Activated naive CD8-positive, alpha-beta T cell treated with anti-CD3 and anti-CD28 coated beads, Interleukin-2, amount 50 U/mL, for 24 hours (primary cell): ENCODE results near the gene ARHGAP42.
"Not testable (repeated sequence)": the region's sequence is repeated elsewhere in the genome, so short reads cannot be mapped to it uniquely, and the experiment has no call there.

Source experiments
- ATAC-seq: fragments of 150-1000 bp; cut with Tn5 transposase; one replicate; pipeline ENCODE4 v1.10.0; 2021
- DNase-seq: peaks from one replicate; pipeline ENCODE4 v3.0.0; 2021
- H3K27ac Mint-ChIP-seq: one replicate; pipeline ENCODE4 v1.8.0; 2021; ENCODE audit warnings: mild to moderate bottlenecking, mixed read lengths
- H3K27me3 Mint-ChIP-seq: one replicate; pipeline ENCODE4 v1.8.0; 2021; ENCODE audit warnings: mixed read lengths
- H3K36me3 Mint-ChIP-seq: one replicate; pipeline ENCODE4 v1.8.0; 2021; ENCODE audit warnings: low read depth, mixed read lengths
- H3K4me1 Mint-ChIP-seq: one replicate; pipeline ENCODE4 v1.8.0; 2021; ENCODE audit warnings: mixed read lengths
- H3K4me3 Mint-ChIP-seq: one replicate; pipeline ENCODE4 v1.8.0; 2021; ENCODE audit warnings: mild to moderate bottlenecking, moderate library complexity, mixed read lengths
- H3K9me3 Mint-ChIP-seq: one replicate; pipeline ENCODE4 v1.8.0; 2021; ENCODE audit warnings: mixed read lengths

ARHGAP42 gene

DNA sequence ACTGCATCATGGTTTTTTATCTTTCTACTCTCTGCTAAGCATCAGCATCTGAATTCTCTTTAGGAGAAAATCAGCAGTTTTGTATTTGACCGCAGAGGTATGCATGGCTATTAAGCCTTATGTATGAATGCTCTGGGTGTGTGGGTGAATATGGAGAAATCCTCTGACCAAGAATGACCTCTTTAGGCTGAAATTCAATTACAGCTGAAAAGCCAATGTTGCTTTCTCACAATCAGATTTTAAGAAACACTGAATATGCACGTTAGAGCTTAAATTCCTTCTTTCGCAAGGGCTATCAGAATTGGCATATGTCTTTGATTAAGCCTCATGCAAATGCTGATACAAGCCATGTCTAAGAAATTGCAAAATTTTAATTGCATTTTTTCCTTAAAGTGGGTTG, 43.2 kb downstream of the ARHGAP42 start:
- H3K27ac Mint-ChIP-seq, result no peak overlapping the region
- H3K27me3 Mint-ChIP-seq, result peaks cover 2% of the 10 kb centered on the region
- no peaks in the 10 kb centered on the region for H3K9me3 Mint-ChIP-seq
- no peaks in the 10 kb centered on the region for H3K36me3 Mint-ChIP-seq
- H3K4me1 Mint-ChIP-seq, result no peaks in the 10 kb centered on the region
- no peak for DNase-seq
- ATAC-seq, result no peak
- H3K4me3 Mint-ChIP-seq, result no peak overlapping the region

DNA sequence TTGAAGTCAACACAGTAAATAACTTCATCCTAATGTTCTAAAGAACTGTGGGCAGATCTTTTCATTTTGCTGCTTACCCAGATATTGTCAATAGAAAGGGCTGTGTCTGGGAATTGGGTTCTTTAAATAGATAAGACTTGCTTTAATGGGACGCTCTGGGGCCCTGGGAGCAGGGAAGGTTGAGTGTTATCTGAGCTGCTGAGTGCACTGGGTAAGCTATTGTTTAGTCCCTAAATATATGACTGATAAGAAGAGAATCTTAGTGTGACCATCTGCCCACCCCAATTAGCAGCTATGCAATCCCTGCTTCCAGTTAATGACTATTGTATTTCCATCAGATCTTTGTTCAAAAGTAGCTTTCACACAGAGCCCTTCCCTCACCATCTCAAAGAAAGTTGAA, 44.4 kb downstream of the ARHGAP42 start:
- no peak for ATAC-seq
- Mint-ChIP-seq H3K36me3 (no peaks in the 10 kb centered on the region), H3K9me3 (no peaks in the 10 kb centered on the region), H3K27ac (no peak overlapping the region), H3K4me1 (no peaks in the 10 kb centered on the region), H3K4me3 (no peak overlapping the region), H3K27me3 (no peaks in the 10 kb centered on the region)
- no peak for DNase-seq

DNA sequence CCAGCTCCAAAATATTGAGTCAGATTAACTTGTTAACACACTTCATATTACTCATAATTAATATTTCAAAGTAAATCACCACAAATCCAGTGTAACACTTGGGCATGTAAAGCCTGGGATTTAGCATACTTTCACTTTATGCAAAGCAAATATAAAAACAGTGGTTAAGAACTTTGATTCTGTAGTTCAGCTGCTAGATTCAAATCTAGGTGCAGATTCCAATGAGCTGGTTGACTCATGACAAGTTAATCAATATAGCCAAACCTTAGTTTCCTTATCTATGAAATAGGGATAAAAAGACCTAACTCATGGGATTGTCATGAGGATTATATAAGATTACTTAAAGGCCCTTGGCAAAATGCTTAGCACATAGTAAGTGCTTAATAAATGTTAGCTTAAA, 45.9 kb downstream of the ARHGAP42 start:
- Mint-ChIP-seq H3K9me3 (no peaks in the 10 kb centered on the region), H3K4me3 (no peak overlapping the region), H3K27me3 (no peaks in the 10 kb centered on the region), H3K36me3 (no peaks in the 10 kb centered on the region), H3K27ac (no peak overlapping the region), H3K4me1 (no peaks in the 10 kb centered on the region)
- ATAC-seq, result no peak
- DNase-seq, result no peak

DNA sequence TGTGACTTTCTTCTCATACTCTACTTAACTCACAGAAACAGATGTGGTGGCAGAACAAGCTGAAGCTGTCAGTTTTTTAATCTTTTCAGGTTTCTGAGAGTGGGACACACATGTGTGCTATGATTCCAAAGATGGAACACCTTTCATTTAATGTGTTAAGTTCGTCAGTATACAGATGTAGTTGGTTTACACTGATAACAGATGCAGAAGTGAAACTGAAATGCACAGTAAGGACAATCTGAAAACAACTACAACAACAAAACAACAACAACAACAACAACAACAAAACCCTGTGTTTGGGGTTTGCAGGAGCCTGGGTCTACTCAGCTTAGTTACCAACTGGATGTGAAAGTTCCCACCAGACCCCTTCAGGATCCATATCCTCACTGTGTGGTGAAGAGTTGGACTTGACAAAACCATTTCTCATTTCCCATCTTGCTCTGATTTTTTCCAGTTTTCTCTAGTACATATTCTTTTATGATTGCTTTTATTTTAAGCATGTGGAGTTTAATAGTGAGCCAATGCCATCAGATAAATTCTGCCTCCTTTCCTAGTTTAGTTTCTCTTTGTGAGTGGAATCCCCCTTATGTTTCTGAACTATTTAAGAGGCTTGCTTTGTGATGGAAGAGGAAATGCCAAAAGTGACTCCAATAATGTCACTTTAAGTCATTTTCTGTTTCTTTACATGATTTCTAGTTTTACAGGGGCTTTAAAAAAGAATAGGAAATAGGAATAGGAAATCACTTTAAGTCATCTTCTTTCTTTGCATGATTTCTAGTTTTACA, 47.8 kb downstream of the ARHGAP42 start:
- H3K4me1 Mint-ChIP-seq, result no peaks in the 10 kb centered on the region
- DNase-seq (no peak), ATAC-seq (no peak)
- H3K4me3 Mint-ChIP-seq, result no peak overlapping the region
- H3K27me3 Mint-ChIP-seq, result no peaks in the 10 kb centered on the region
- H3K27ac Mint-ChIP-seq, result no peak overlapping the region
- no peaks in the 10 kb centered on the region for H3K9me3 Mint-ChIP-seq
- no peaks in the 10 kb centered on the region for H3K36me3 Mint-ChIP-seq

DNA sequence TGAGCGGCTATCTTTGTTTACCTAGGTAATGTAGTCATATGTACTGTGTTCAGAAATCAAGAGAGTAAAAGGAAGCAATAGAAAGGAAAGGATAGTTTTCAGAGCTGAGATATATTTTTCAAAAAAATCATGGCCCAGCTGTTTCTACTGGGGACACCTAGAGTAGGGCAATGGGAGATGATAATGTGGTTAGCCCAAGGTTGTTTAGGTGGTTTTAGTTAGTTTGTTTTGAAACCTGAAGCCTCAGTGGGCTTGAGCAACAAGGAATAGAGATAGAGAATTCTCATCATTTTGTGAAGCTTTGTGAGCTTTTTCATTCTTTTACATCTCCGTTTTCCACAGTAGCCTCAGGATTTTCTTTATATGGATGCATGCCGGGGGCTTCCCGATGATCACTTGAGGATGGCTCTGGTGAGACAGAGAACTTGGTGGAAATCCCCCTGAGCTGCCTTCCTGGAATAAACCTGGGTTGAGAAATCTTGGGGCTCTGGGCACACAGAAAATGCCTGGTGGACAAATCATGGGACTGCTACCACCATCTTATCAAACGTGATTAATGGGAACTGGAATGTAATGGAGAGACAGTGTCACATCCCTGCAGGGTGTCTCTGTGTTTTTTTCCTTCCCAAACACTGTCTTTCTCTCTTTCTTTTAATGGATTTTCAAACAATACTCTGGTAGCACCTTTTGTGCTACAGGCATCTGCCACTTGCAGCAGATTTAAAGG, 49.0 kb downstream of the ARHGAP42 start:
- Mint-ChIP-seq H3K4me1 (no peaks in the 10 kb centered on the region), H3K36me3 (no peaks in the 10 kb centered on the region), H3K27ac (no peak overlapping the region), H3K9me3 (no peaks in the 10 kb centered on the region), H3K27me3 (no peaks in the 10 kb centered on the region), H3K4me3 (no peak overlapping the region)
- no peak for ATAC-seq
- no peak for DNase-seq

DNA sequence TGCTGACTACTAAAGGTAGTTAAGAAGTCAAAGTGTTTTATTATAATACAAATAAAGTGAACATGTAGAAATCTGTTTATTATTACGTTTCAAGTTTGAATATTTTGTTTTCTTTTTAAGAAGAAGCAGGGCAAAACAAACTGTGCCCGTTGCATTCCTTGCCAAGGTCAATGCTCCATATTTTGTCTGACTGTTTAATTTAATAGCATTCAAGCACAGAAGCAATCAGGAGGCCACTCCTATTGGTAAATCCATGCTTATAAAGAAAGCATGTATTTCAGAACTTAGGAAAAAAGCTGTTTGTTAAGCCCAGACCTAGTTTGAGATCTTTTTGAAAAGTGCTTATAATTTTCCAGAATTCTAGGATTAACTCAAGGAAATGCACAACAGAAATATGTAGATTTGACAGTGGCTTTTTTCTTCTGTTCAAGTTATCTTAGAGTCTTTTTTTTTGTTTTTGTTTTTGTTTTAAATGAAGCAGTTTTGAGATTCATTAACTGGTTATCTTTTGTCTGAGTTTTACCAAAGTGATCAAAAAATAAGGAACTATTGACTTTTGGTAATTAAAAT, 51.7 kb downstream of the ARHGAP42 start:
- peaks cover 3% of the 10 kb centered on the region for H3K4me1 Mint-ChIP-seq
- no peaks in the 10 kb centered on the region for H3K36me3 Mint-ChIP-seq
- H3K27me3 Mint-ChIP-seq, result no peaks in the 10 kb centered on the region
- no peak overlapping the region for H3K27ac Mint-ChIP-seq
- H3K4me3 Mint-ChIP-seq, result no peak overlapping the region
- no peaks in the 10 kb centered on the region for H3K9me3 Mint-ChIP-seq
- ATAC-seq (no peak), DNase-seq (no peak)

DNA sequence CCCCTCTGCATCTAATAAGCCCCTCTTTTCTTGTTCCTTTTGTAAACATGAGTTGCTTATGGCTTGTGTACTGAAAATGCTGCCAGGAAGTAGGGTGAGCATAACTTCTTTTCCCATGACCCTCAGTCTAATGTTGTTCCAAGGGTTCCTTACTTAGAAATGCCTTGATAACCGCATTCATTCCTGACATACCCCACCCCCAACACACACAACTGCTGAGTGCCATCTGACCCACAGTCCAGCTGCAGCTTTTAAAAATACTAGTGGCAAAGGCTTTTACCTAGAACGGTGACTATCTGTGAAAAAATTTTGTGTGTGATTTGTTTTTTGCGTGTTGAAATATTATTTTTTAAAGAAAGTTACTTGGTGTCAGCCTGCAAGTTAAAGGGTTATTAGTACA, 52.6 kb downstream of the ARHGAP42 start:
- no peak for ATAC-seq
- Mint-ChIP-seq H3K27ac (no peak overlapping the region), H3K4me1 (peaks cover 3% of the 10 kb centered on the region), H3K27me3 (no peaks in the 10 kb centered on the region), H3K4me3 (no peak overlapping the region), H3K9me3 (no peaks in the 10 kb centered on the region), H3K36me3 (no peaks in the 10 kb centered on the region)
- DNase-seq, result no peak

DNA sequence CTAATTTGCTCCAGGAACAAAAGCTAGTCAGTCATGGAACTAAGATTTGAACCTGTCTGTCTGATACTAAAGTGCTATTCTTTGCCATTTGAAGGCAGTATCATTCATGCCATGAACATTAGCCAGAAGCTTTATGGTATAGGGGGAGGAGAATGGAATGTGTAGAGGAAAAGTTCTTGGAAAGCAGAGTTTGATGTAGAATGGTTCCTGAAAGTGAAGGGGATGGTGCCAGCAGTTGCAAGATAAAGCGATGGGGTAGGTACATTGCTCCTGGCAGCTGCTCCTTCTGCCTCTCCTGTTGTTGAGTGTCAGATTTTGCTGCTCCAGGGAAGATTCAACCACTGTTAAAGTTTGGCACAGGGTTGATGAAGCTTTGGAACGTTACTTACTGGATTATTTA, 53.4 kb downstream of the ARHGAP42 start:
- Mint-ChIP-seq H3K27me3 (no peaks in the 10 kb centered on the region), H3K4me1 (peaks cover 3% of the 10 kb centered on the region), H3K4me3 (no peak overlapping the region), H3K27ac (no peak overlapping the region), H3K9me3 (no peaks in the 10 kb centered on the region), H3K36me3 (no peaks in the 10 kb centered on the region)
- no peak for DNase-seq
- ATAC-seq, result no peak

DNA sequence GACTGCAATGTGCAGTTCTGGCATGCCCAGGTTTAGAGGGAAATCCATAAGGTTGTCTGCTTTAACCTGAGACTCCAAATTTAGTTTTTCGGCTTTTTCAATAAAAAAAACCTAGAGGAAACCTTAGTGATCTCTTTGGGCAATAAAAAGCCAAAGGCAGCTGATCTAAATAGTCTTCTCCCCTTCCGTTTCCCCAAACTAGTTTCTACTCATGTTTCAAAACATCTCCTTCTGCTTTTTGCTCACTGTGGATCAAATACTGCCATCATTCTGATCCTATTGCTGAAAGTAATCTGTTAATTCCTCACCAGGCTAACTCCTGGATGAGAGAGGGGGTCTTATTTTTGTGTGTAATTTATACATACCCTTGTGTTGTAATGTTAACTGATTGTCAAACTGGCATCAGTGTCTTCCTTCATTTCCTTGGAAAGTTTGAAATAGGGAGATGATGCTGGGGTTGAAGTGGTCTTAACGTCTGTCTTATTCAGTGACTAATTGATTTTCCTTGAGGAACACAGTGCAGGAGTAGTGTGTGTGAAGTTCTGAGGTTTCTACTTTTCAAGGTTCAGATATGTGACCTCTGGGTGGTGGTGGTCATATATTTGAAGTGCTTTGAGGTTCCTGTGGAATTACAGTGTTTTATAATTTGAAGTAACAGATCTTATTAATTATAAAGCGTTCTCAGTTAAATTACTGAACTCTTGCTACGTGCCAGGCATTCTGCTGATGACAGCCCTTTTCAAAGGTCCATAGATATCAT, 55.0 kb downstream of the ARHGAP42 start:
- no peak overlapping the region for H3K27ac Mint-ChIP-seq
- H3K36me3 Mint-ChIP-seq, result no peaks in the 10 kb centered on the region
- H3K27me3 Mint-ChIP-seq, result no peaks in the 10 kb centered on the region
- H3K4me3 Mint-ChIP-seq, result no peak overlapping the region
- H3K9me3 Mint-ChIP-seq, result no peaks in the 10 kb centered on the region
- ATAC-seq (no peak), DNase-seq (no peak)
- H3K4me1 Mint-ChIP-seq, result peaks cover 3% of the 10 kb centered on the region

DNA sequence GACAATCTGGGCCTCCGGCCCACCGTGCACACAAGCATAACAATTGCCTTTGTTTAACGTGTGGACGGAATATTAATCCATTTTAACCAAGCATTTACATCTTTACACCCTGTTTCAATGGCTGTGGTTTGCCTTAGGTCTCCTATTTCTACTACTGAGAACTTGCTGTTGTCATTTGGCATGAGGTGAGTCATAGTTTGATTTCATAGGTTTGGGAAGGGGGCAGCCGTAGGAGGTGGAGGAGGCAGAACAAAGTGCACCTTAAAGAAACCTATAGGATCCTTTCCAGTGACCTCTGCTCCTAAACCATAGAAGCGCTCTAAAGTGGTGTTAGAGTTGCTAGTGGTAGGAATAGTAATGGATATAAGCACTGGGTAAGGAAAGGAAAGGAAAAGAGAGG, 59.4 kb downstream of the ARHGAP42 start:
- DNase-seq, result no peak
- no peak for ATAC-seq
- H3K9me3 Mint-ChIP-seq, result peaks cover 10% of the 10 kb centered on the region
- no peak overlapping the region for H3K27ac Mint-ChIP-seq
- H3K27me3 Mint-ChIP-seq, result no peaks in the 10 kb centered on the region
- peaks cover 2% of the 10 kb centered on the region for H3K36me3 Mint-ChIP-seq
- peaks cover under 1% of the 10 kb centered on the region for H3K4me1 Mint-ChIP-seq
- H3K4me3 Mint-ChIP-seq, result no peak overlapping the region

DNA sequence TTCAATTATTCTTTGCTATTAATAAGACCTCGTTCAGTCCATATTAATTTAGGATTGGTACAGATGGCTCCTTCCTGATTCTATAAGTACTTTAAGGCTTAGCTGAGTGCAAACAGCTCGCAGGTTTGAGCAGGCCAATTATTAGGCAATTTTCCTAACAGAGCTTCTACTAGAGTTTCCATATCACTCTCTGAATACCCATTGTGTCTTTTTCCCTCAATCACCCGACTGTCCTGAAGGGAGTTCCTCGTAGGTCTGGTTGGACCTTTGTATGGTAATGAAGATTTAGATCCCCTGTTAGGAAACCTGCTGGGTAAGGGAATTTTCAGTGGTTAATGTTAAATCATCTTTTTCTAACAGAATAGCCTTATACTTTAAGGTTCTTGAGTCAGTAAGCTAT, 61.1 kb downstream of the ARHGAP42 start:
- no peak overlapping the region for H3K4me3 Mint-ChIP-seq
- ATAC-seq (no peak), DNase-seq (no peak)
- H3K36me3 Mint-ChIP-seq, result peaks cover 2% of the 10 kb centered on the region
- peaks cover 10% of the 10 kb centered on the region for H3K9me3 Mint-ChIP-seq
- no peak overlapping the region for H3K27ac Mint-ChIP-seq
- no peaks in the 10 kb centered on the region for H3K4me1 Mint-ChIP-seq
- no peaks in the 10 kb centered on the region for H3K27me3 Mint-ChIP-seq

DNA sequence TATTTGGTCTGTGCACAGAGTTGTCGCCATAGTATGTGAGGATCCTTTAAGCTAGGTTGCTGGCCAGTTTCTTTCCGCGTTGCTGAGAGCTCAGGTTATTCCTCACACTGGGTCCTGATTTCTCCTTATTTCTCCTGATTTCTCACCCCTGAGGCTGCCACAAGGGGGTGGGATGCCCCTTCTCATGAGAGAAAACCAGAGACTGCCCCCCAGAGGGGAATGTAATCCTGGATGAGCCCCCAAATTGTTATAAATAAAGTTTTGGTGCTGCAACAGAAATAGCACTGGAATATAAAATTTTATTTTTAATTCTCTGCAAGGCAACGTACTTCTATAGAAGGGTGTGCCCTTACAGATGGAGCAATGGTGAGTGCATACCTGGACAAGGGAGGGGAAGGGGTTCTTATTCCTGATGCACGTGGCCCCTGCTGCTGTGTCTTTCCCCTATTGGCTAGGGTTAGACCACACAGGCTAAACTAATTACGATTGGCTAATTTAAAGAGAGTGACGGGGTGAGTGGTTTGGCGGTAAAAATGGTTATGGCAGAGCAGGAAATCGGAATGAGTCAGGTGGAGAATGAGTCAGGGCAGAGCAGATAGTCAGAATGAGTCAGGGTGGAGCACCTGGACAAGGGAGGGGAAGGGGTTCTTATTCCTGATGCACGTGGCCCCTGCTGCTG, 62.9 kb downstream of the ARHGAP42 start:
- not testable (repeated sequence) for H3K4me3 Mint-ChIP-seq, H3K4me1 Mint-ChIP-seq, H3K9me3 Mint-ChIP-seq, H3K27me3 Mint-ChIP-seq, H3K27ac Mint-ChIP-seq, H3K36me3 Mint-ChIP-seq, ATAC-seq, DNase-seq

DNA sequence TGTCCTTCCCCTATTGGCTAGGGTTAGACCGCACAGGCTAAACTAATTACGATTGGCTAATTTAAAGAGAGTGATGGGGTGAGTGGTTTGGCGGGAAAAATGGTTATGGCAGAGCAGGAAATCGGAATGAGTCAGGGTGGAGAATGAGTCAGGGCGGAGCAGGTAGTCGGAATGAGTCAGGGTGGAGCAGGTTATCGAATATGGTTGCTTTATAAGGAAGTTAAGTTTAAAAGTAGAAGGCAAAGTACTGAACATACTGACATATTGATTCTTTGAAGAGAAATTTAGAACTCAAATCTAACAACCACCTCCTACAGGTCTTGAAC, 63.4 kb downstream of the ARHGAP42 start:
- H3K27me3 Mint-ChIP-seq, ATAC-seq, H3K27ac Mint-ChIP-seq, H3K4me1 Mint-ChIP-seq, H3K36me3 Mint-ChIP-seq, DNase-seq, H3K4me3 Mint-ChIP-seq, H3K9me3 Mint-ChIP-seq: not testable (repeated sequence)

DNA sequence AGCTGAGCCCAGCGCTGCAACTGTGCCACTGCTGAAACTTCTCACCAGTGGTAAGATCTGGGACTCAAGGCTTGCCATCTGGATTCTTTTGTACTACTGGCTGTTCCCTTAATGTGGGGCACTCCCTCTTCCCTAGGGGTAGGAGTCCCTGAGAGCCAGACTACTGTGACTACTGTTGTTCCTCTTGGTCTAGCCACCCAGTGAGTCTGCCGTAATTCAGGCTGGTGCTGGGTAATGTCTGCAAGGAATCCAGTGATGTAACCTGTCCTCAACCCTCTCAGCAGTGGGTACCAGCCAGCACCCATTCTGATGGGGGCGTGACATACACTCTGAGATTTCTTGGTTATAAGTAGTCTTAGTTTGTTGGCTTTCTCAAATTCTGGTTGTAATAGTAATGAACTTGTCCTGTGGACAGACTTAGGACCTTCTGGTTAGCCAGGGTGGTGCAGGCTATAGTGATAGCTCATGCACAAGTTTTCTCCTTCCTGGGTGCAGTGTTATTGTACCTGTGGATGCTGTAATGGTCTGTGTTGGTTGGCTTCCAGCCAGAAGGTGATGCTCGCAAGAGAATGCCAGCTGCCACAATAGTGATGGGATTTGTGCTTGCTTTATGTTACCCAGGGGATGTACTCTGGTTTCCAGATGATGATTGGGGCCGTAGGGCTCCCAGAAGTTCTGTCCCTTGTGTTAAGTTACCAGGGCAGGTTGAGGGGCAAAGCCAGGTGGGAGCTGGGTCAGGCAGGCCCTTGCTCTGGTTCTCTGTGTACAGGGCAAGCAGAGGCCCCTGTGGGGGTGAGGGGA, 65.5 kb downstream of the ARHGAP42 start:
- Mint-ChIP-seq H3K4me3 (no peak overlapping the region), H3K27ac (no peak overlapping the region), H3K4me1 (no peaks in the 10 kb centered on the region), H3K36me3 (peaks cover 2% of the 10 kb centered on the region), H3K9me3 (peaks cover 10% of the 10 kb centered on the region), H3K27me3 (no peaks in the 10 kb centered on the region)
- ATAC-seq, result no peak
- no peak for DNase-seq
